T-helper 2 cell (primary cell): ENCODE data around the gene MAN2B2.

ENCODE experiments used
- DNase-seq, 5 experiments: peaks; one replicate each; pipeline versions ENCODE4 v3.0.0 to v3.0.0-alpha.2; 2012 to 2022
- total RNA-seq, 2 donors: gene quantifications; one replicate each; lab custom pipeline; 2026; lab: John Stamatoyannopoulos, UW

MAN2B2 gene
- total RNA-seq: 55.8 to 91.7 reads per million in 2 donors

DNA sequence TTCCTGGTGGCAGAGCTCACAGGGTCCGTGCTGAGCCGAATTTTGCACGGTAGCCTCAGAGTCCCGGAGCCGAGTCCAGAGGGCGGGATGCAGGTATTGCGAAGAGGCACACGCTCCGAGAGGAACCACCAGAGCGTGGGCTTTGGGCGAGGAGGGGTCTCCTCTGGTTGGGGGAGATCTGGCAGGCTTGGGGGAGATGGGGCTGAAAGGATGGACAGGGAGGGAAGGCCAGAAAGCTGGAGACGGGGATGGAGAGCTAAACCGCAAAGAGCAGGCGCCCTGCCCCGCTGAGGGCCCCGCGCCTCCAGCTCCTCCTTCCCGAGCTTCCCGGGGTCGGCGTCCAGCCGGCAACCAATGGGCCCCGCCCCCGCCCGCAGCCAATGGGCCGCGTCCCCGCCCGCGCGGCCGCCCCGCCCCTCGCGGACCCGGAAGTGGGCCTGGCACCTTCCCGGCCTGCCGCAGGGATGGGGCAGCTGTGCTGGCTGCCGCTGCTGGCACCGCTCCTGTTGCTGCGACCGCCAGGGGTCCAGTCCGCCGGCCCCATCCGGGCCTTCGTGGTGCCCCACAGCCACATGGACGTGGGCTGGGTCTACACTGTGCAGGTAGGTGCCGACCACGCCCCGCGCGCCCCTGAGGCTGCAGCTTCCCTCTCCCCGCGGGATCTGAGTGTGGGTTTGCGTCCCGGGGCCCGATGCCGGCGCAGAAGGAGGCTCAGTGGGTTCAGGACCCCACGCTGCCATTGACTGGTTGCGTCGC, at the start of gene MAN2B2:
Gene MAN2B2 (plus strand): TSS at position 443 of the 756 bp plus-strand sequence. CDS start 22 bp downstream, at position 465.
- peak; percentile 70 to 80 (median 75) for DNase-seq

DNA sequence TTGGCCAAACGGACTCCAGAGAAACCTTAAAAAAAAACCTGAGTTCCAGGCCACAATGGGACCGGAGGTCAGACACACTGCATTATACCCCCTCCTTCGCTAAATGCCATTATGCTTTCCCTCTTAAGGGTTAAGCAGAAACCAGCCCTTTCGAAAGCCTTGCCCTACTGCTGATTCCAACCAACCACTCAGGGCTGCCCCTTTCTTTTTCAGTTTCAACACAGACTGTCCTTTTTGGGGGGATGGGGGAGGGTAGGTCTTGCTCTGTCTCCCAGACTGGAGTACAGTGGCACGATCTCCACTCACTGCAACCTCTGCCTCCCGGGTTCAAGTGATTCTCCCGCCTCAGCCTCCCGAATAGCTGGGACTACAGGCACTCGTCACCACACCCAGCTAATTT, 49.5 kb upstream of the MAN2B2 start:
- DNase-seq: no peak

DNA sequence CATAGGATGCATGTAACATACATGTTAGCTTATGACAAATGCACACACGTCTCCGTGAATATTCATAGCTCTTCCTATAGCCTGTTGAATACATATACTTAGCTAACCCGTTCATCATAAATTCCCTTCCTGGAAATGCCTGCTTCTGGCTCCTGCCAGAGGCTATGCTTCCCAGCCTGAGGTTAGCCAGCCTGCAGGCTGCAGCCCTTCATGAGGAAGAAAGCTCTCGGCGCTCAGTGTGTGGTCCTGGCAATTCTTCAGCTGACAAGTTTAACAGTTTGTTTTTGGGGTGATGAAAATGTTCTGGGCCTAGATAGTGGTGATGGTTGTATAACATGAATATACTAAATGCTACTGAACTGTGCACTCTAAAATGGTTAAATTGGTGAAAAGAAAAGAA, 48.8 kb upstream of the MAN2B2 start:
- DNase-seq: no peak

DNA sequence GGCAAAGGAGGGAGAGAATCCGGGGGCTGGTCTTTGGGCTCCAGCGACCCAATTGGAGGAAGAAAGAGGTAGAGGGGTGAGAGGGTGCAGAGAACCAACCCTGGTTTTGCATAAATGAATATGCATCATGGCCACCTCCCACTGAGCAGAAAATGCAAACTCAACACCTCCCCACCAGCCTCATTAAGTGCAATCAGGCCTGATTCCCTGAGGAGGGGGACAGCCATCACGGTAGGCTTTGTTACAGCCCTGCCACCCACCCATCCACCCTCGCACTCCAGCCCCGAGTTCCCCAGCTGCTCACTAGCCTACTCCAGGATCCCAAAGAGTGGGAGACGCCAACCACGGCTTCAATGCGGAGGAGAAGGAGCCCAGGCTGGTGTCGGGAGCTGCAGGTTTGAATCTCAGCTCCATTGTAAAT, 48.3 kb upstream of the MAN2B2 start:
- no peak for DNase-seq

DNA sequence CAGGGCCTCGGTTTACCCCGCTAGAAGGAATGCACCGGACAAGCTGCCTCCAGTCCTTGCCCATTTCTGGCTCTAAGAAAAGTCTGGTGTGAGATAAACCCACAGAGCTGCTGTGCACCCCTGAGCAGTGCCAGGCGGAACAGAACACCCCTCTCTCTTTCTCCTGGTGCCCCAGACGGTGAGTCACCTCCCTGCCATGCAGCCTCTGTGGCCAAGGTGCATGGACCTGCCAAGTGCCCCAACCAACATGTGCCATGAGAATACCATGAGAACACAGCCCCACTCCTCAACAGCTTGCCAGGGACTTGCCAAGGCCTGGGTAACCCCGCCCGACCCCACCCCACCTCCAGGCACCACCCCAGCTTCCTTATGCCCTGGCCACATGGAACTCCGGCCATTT, 47.7 kb upstream of the MAN2B2 start:
- DNase-seq: no peak

DNA sequence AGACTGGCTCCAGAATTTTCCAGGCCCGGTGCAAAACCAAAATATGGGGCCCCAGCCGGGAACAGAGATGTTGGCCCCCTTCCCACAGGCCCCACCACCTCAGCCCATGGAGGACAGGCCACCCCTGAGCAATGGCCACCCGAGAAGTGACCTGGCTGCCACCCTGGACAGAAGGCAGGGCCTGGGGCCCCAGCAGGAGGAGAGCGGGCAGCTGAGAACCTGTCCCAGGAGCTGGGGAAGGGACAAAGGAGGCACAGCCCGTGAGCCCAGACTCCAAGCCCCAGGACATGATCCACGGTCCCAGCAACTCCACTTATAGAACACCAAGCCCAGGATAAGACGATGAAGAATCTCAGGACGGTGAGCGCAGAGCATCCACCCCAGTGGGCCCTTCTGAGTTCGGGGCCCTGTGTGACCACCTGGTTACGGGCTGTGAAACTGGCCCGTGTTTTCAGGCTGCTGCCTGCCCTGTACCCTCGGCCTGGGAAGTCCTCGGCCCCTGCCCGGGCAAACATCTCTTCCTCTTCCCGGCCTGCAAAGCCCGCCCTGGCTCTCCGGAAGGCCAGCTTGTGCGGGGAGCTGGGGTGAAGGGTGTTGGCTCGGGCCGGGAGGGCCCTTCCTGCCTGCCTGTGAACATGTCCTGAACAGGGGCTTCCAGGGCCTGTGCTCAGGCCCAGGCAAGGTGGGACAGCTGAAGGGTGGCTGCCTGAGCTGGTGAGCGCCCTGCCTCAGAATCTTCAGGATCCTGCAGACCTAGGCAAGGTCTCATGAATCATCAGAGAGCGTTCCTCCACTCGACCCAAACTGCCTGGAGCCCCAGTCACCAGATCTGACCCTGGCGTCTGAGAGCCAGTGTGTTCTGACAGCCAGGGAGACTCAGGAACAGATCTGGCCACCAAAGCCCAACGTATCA, 47.0 kb upstream of the MAN2B2 start:
- no peak for DNase-seq

DNA sequence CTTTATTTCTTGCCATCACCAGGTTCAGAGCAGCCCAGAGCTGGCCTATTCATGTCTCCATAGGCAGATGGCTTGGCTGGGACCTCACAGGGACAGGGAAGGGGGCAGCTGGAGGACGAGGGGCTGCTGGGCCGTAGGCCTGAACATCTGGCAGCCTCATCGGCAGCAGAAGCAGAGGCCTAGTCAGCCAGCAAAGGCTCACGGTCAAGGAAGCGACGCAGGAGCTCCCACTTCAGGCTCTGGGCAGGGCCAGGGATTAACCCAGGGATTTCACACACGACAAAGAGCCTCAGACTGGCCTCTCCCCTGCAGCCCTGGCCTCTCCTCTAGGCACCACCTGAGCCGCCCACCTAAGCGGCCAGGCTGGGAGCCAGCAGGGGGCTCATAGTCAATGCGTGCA, 46.0 kb upstream of the MAN2B2 start:
- no peak for DNase-seq

DNA sequence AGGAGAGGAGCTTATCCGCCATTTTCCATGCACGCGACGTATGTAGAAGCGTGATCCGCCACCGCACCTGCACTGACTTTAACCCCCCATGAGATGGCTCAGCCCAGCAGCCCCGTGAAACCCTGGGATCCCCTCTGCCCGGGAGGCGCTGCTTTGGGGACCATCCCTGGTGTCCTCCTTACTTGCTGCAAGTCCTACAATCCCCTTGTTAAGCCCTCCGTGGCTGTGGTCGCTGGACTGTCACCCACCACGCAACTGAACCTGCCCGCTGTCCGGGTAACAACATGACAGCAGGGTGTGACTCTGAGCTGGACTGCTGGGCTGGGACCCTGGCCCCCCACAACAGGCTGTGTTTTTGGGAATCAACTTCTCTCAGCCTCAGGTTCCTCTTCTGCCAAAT, 44.7 kb upstream of the MAN2B2 start:
- no peak for DNase-seq

DNA sequence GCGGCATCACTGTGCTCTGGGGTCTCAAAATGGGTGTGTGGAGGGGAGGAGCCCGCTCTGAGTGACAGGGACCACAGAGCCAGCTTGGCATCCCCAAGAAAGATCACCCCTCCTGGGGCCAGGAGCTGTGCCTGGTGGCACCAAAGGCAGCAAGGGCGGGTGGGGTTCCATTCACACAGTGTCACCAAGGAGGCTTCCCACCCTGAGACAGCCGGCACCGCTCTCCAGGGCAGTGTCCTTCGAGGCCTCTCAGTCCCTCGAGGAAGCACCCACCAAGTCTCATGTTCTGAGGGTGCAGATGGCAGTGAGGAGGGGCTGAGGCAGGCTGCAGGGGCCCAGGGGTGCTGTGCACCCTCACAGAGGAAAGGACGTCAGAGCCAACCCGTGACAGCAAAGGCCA, 44.0 kb upstream of the MAN2B2 start:
- no peak for DNase-seq

DNA sequence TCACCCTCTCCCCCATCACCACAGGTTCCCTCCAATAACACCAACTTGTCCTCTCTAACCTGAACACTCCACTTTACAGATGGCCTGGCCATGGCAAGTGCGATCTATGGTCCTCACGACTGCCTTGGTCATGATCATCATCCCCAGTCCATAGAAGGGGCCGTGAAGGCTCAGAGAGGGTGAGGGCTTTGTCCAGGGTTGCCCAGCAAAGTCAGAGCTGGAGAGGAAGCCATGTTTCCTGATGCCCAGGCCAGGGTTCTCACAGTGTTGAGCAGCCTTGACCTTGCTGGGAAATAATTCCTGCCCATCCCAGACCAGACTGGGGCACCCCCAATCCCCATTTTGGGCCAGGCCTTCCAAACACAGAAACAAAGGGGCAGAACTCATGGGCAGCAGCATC, 42.9 kb upstream of the MAN2B2 start:
- DNase-seq: no peak

DNA sequence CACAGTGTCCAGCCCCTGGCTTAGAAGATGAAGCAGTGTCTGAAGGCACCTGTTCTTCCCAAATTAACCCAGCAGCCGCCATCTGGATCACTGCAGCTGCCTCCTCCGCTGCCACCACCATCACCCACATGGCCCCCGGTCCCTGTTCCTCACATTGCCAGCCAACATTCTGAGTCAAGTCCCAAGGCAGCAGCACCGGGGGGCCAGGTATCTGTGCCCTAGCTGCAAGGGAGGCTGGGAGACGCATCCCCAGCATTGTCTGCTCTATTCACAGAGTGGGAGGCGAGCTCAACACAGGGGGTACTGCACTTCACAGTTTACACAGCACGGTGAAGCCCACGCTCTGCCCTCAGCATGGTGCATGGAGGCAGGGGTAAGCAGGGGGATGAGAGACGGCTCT, 42.3 kb upstream of the MAN2B2 start:
- no peak for DNase-seq

DNA sequence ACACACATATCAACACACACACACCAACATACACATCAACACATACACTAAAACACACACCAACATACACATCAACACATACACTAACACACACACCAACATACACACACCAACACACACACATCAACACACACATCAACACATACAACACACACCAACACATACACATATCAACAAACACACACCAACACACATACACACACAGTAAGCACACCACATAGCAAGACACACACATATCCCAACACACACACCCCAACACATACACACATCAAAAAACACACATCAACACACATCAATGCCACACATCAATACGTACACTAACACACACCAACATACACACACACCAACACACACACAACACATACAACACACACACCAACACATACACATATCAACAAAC, 40.9 kb upstream of the MAN2B2 start:
- DNase-seq: no peak

DNA sequence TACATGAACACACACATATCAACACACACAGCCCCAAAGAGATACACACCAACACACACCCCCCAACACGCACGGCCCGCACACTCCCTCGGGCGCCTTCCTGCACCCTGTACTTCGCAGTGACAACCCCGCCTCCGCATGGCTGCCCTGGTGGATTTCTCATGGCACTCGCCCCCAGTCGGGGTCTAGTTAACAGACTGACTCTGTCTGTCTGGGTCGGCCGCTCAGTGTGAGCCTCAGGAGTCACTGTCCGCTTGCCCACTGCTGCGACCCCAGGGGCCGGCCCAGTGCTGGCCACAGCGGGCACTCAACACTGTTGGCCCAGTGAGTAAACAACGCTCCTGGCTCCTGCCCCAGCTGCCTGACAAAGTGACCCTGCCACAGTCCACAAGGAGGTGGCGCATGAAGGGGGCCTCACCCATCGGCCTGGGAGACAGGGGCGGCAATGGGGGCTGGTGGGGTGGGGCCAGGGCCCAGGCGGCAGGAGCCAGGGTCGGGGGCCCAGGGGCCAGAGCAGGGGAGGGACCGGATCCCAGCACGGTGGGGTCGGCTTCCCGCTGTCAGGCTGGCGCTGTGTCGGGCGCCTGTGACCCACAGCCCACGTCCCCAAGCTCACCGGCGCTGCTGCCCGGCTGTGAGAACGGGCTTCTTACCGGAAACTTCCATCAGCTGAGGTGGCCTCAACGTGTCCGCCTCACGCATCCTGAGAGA, 40.2 kb upstream of the MAN2B2 start:
- no peak for DNase-seq

DNA sequence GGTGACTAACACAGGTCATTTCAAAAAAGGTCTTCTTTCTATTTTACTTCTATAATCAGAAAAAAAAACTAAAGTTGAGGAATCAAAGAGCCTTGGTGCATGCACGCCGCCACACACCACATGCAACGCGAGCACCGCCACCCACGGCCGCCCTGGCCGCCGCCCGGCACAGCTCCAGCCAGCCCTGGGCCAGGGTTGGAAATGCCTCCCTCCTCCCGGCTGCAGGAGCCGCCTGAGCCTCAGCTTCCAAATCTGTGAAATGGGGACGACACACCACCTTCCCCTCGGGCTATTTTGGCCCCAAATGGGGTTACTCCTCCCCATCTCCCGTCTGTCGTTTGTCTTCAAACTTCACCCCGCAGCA, 39.7 kb upstream of the MAN2B2 start:
- DNase-seq: no peak

DNA sequence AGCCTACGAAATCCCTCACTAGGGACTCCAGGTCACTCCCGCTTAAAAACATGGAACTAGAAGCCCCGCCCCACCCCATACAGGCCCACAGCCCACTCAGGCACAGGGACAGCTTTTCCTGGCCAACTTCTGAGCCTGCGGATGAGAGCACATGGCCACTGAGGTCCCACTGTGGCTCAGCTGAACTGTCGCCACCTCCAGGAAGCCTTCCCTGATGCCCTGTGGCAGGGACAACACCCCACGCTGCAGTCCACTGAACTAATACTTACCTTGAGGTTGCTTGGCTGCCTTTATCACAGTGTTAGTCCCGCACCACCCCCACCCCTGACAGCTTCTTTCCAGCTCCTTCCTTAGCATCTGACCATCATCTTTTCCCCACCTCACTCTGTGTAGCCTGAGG, 39.3 kb upstream of the MAN2B2 start:
- DNase-seq: no peak

DNA sequence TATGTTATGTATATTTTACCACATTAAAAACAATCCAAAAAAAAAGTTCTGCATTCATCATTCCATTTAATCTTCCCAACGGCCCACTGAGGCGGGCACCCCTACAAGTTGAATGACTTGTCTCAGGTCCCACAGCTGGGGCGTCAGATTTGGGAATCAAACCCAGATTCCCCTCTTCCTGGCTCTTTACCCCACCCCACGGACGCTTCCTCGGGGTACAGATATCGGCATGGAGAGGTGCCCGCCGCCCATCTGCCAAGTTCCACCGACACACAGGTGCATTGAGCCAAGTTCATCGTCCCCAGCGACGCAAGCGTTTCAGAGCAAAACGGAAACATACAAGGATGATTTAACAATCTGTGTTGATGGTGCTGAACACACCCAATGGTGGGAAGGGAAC, 36.9 kb upstream of the MAN2B2 start:
- DNase-seq: no peak

DNA sequence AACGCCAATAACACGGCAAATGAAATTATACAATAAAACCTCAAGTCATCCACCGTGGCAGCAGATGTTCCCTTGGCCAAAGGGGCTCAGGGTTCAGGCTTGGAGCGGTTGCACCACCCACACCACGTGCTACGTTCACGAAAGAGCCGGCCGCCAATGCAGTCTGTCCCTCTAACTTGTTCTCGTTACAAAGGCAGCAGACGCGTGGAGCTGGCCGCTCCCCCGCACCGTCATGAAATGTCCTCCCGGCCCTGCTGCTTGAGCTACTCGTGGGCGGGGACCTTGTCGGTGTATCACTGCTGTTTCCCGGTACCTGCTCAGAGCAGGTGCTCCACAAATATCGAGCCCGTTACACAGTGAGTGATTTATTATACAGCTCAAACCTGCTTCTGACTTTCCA, 36.4 kb upstream of the MAN2B2 start:
- no peak for DNase-seq

DNA sequence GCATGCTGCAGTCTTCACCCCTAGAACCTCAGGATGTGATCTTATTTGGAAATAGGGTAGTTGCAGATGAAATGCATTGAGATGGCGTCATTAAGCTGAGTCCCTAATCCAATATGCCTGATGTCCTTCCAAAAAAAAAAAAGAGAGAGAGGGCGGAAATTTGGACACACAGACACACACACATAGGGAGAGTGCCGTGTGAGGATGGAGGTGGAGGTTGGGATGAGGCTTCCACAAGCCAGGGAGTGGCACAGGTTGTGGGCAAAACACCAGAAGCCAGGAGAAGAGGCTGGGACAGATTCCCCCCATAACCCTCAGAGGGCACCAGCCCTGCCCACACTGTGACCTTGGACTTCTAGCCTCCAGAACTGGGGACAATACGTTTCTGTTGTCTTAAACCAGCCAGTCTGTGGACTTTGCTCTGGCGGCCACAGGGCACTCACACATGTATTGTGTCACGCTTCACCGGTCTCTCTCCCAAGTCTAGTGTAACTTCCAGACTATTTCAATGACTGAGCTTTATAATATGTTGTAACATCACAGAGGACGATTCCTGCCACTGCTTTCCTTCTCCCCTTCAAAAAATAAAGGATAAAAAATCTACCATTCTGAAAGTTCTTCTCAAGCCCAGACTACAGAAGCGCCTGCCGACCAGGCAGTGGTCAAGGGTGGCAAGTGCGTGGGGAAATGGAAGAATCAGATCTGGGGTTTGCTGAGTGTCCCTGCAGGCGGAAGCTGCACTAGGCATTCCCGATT, 35.8 kb upstream of the MAN2B2 start:
- no peak for DNase-seq

DNA sequence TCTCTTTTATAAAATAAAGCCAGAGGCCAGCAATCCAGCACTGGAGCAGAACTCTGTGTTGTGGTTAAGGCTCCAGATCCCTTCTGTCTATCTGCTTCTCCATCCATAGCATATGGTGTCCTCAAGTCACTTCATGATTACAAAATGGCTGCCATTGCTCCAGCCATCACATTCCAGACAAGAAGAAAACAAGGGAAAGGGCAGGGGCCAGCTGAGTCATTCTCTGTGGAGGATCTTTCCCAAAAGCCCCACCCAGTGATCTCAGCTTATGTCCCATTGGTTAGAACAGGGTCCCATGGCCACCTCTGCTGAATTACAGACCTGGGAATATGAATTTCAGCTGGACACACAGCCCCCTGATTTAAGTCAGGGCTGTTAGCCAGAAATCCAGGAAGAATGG, 34.1 kb upstream of the MAN2B2 start:
- no peak for DNase-seq

DNA sequence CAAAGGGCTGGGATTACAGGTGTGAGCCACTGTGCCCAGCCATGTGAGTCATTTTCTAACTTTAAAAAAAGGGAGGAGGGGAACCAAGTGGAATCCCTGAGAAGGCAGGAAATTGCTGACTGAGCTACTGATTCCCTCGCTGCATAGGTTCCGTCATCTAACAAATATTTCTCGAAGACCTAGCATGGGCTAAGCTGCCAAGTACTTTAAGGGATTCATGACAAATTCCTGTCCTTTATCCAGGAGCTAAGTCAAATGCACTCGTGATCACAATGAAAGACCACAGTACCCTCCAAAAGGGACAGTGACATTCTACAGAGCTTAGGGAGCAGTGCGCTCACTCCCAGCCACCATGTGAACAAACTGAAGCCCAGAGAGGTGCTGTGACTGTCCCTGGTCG, 33.2 kb upstream of the MAN2B2 start:
- DNase-seq: no peak

DNA sequence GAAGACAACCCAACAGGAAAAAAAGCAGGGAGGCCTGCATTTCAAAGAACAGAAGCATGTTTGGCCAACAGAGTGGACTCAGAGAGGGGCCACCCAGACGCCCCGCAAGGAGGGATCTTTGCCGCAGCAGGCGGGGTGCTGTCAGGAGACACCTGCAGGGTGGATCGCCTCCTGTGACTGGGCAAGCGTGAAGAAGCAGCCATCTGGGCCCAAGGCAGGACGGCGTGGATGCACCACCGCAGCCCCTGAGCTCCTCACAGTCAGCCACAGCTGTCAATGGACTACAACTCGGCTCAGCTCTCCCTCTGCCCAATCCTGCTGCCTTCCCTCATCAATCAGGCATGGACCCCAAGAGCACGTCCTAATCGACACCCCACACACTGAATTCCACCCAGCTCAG, 32.0 kb upstream of the MAN2B2 start:
- DNase-seq: no peak

DNA sequence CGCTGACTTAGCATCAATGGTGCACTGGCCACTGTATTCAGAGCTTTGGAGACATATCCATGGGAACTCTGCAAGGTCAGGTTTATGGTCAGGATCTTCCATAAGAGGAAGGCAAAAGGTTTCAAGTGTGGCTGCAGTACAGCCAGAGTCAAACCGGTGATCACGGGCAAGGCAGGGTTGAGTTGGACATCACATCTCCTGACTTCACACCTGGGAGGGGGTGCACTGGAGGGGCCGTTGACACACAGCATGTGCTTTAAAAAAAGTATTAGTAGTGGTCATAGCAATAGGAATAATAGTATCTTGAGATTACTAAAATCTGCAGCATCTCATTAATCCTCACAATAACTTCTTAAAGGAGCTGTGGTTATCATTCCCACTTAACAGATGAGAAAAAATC, 28.9 kb upstream of the MAN2B2 start:
- no peak for DNase-seq
